Left lobe of liver (tissue), 2 donors: ENCODE measurements around the gene SCGB1C2. TPM values are rescaled to one million over a fixed set of nuclear protein-coding genes. Genes with fewer than 3 reads are reported as not detected.
"Not testable (repeated sequence)": the region's sequence is repeated elsewhere in the genome, so short reads cannot be mapped to it uniquely, and the experiment has no call there.

Source experiments
- ATAC-seq: fragments of 200-7000 bp; cut with Tn5 transposase; one replicate; pipeline ENCODE4 v1.9.1; 2020; ENCODE audit warnings: mild to moderate bottlenecking, moderate library complexity
- DNase-seq: peaks from one replicate; pipeline ENCODE4 v3.0.0-alpha.2; 2020; ENCODE audit warnings: low spot score
- total RNA-seq: library from RNA; stranded (reverse); gene quantifications from one replicate; pipeline ENCODE4 v1.2.1, GENCODE V29; 2021
- donor health status: DM: no; HTN: no; CAD: no; lungs with moderate emphysema.
- donor health status: DM: no; HTN: yes; CAD: no.

The SCGB1C2 gene
- total RNA-seq, 1 donor from 2014 or later: not detected

- no peak for DNase-seq
Observed at GRCh38 chr17:165939-166338, 28.6 kb downstream of the SCGB1C2 start.

DNA sequence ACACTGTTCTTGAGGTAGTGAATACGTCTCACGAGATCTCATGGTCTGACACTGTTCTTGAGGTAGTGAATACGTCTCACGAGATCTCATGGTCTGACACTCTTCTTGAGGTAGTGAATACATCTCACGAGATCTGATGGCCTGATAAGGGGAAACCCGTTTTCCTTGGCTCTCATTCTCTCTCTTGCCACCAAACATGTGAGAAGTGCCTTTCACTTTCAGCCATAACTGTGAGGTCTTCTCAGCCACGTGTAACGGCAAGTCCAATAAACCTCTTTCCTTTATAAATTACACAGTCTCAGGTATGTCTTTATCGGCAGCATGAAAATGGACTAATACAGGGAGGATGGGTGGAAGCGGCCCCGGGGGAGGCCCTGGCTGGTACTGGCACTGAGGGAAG lies 31.2 kb downstream of the SCGB1C2 start:
- not testable (repeated sequence) for DNase-seq

More at GRCh38 chr17:165939-166338, 28.6 kb downstream of the SCGB1C2 start:
- no peak for ATAC-seq

GRCh38 chr17:170130-170670 lies 32.8 kb downstream of the SCGB1C2 start:
- DNase-seq (no peak), ATAC-seq (no peak)

More for the DNA sequence above, 31.2 kb downstream of the SCGB1C2 start:
- not testable (repeated sequence) for ATAC-seq

DNA sequence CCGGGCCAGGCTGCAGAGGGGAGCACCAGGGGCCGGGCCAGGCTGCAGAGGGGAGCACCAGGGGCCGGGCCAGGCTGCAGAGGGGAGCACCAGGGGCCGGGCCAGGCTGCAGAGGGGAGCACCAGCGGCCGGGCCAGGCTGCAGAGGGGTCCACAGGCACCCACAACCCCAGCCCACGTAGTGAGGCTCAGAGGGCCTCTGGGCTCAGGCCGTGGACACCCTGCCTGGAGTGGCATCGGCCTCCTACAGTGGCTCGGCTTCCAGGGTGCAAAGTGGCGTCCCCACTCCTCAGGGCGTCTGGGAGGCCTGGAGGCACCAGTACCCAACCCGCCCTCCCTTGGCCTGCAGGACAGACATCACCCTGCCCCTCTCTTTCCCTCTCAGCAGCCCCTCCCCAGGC lies 34.5 kb downstream of the SCGB1C2 start:
- no peak for DNase-seq

DNA sequence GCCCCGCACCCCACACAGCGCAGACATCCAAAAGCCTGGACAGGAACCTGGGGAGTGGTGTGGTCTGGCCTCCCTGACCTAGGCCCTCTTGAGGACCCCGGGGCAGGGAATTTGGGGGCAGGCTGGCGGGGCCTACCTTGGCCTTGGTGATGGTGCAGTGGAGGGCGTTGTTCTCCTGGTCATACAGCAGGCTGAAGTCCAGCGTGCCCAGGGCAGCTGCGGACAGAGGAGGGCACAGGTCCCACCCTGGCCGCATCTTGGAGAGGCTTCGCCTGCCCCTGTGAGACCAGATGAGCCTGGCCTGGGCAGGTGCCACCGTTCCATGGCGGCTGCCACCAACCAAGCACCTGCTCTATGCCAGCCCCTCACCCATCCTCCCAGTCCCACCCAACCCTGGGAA lies 35.0 kb downstream of the SCGB1C2 start:
- no peak for DNase-seq
- ATAC-seq: no peak

More for the DNA sequence above, 34.5 kb downstream of the SCGB1C2 start:
- ATAC-seq: no peak

GRCh38 chr17:173166-173911 lies 36.0 kb downstream of the SCGB1C2 start:
- no peak for DNase-seq

DNA sequence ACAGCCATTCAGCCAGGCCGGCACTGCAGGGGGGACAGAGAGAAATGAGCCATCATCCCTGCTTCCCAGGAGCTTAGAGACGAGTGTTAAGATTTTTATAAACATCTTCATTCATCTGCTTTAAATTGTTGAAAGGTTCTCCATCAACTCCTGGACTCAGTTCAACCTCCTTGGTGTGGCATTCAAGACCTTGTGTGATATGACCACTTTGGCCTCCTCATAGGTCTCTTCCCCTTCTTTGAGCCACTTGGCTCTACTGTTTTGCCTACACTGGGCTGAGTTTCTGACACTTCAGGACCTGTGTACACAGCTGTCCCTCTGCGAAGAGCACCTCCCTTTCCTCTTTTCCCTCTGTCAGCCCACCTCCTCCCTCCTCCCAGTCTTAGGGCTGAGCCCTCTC lies 39.8 kb downstream of the SCGB1C2 start:
- no peak for ATAC-seq
- no peak for DNase-seq

More at GRCh38 chr17:173166-173911, 36.0 kb downstream of the SCGB1C2 start:
- no peak for ATAC-seq

DNA sequence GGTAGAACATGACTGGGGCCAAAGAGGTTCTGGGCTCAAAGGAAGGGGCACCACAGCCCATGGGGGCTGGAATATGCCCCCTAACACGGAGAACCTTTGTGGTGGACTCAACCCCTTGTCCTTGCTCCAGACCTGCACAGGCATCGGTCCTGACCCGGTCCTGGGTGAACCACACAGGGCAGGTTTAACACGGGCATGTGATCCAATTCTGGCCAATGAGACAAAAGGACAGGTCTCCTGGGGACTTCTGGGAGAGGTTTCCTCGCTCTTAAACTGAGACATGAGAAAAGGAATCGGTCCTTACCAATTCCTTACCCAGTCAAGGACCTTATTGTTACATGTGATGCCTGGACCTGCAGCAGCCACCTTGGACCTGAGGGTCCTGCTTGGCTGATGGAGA lies 40.4 kb downstream of the SCGB1C2 start:
- ATAC-seq: no peak
- no peak for DNase-seq

- no peak for DNase-seq
- ATAC-seq: no peak
Observed at GRCh38 chr17:178292-179065, 41.1 kb downstream of the SCGB1C2 start.

DNA sequence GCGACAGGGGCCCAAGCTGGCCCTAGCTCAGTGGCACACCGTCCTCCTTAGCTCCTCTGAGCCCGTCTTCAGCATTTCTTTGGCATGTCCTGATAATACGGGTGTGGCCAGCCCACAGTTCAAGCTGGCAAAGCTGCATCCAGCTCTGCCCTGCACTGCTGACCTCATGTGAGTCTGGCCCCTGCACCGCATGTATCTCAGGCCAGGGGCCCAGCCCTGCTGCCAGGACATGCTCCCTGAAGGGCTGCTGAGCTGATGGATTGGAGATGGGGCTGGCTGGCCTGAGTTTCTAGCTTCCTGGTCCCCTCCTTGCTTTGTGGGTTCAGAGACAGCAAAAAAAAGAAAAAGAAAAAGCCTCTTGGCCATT lies 41.7 kb downstream of the SCGB1C2 start:
- ATAC-seq (no peak), DNase-seq (no peak)

DNA sequence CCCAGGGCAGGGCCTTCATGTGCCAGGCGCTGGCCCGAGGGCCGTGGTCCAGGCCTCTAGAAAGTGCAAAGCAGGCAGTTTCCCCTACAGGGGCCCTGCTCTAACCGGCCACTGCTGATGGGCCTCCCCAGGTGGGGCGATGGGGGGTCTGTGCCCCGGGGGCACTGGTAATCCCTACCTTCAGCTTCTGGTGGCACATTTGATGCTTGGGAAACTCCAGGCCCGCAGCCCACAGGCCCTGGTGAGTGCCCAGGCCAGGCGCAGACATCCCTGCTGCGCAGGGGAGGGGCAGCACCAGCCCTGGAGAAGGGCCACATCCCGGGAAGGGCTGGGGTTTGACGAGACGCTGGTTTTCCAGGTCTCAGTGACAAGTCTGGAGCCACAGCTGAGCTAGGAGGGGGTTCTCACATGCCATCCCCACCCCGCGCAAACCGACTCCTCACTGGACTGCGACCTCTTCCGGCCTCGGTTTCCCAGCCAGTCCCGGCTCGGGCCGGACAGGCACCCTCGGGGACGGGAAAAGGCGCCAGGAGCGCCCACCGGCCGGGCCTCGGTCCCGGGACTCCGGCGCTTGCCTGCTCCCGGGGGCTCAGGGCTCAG lies 42.5 kb downstream of the SCGB1C2 start:
- no peak for ATAC-seq
- no peak for DNase-seq

DNA sequence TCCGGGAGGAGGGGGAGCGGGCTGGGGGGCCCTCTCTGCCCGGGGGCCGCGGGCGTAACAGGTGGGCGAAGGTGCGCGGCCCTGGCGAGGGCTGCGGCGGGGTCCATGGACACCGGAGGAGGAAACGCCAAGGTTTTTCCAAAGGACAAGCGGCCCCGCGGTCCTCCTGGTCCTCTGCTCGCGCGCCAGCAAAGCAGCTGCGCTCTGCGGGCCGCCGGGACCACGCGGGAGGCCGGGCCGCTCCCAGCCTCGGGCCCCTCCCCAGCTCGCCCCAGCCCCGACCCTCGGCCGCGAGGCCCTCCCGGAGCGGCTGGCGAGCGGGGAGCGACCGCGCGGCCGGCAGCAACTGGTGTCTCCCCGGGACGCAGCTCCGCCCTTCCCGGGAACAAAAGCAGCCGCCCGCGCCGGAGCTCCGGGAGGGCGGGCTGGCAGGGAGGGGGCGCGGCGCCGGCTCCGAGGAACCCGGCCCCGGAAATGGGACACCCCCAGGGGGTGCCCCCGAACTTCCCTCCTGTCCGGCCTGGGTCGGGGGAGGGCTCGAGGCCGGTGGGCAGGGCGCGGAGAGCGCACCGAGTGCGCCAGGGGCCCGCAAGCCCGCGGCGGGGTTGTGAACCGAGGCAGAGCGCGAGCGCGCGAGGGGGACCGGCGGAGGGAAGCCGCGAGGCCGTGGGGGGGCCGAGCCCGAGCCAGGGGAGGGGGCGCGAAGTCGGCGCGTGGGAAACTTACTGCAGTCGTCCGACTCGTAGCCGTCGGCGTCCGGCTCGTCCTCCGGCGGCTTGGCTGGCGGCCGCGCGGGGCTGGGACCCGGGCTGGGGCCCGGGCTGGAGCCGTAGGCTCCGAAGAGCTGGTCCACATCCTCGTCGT lies 43.2 kb downstream of the SCGB1C2 start:
- no peak for DNase-seq
- peak; percentile 11 for ATAC-seq

- ATAC-seq: peak; percentile 87
Observed at GRCh38 chr17:181245-182049, 44.1 kb downstream of the SCGB1C2 start, which contains the start of gene DOC2B. Gene DOC2B (minus strand): TSS chr17:181650. CDS start chr17:181479, 171 bp downstream.

DNA sequence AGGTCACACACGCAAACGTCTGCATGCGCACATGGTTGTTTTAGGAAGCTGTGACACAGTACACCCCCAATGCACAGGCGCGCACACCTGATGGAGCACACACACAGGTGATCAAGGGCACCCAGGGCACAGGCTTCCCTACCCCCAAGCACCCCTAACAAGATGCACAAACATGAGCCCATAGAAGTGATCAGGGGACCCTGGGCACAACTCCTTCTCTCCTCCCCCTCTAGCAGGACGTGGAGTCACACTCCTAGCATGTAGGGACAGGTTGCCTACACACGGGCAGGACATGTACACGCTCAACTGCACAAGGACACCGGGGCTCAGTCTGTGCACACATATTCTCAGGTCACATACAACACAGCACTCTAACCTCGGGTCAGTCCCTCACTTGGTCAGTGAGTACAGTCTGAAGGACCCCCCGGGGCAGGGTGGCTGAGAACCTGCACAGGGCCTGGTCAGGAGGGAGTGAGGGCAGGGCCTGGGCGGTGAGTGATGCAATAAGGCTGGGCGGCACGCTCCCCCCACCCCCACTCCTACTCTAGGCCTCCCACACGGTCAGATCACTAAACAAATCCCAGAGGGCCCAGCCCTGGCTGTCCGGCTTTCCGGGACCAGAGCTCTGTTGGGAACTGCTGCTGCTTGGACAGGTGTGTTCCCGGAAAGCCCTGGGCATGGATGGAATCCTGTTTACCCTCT lies 44.8 kb downstream of the SCGB1C2 start:
- ATAC-seq (peak; percentile 77), DNase-seq (peak; percentile 59)

More at GRCh38 chr17:181245-182049, 44.1 kb downstream of the SCGB1C2 start, which contains the start of gene DOC2B:
- peak; percentile 66 for DNase-seq

GRCh38 chr17:183021-183420 lies 45.7 kb downstream of the SCGB1C2 start:
- no peak for ATAC-seq

DNA sequence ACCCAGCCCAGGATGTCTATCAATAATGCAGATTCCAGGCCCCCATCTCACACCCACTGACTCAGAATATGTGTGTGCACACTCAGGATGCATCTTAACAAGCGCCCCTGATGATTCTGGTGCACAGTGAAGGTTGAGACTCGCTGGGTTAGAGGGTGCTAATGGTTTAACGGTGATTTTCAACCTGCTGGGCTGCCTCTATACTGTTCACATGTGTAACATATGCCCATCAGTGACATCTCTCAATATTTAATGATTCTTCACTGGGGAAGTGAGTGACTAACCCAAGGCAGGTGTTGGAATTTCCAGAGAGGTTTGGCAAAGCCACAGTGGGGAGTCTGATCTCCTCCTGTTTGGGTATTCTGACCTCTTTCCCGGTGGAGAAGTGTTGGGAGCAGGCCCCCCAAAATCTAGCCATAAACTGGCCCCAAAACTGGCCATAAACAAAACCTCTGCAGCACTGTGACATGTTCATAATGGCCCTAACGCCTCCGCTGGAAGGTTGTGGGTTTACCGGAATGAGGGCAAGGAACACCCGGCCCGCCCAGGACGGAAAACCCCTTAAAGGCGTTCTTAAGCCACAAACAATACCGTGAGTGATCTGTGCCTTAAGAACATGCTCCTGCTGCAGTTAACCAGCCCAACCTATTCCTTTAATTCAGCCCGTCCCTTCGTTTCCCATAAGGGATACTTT lies 48.2 kb downstream of the SCGB1C2 start:
- ATAC-seq: no peak
- DNase-seq: no peak

More at GRCh38 chr17:183021-183420, 45.7 kb downstream of the SCGB1C2 start:
- DNase-seq: no peak

DNA sequence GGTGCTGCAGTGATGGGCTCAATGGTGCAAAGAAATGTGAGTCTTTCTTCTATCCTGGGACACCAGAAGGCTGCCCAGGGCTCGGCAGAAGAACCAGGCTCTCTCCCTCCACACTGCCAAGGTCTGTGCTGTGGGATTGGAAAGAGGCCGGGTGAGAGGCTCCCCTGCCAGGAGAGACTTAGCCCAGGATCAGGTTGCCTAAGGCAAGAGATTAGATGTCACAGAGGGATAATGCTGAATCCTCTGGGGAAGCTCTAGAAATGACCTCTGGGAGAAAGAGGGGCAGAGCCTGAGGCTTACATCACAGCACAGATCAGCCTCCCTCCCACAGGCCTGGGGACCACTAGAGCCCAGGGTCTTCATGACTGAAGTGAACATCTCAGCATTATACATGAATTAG lies 49.8 kb downstream of the SCGB1C2 start:
- ATAC-seq: no peak
- DNase-seq: no peak
